Measurements from ENCODE around the gene HOXA13. TPM values are rescaled to one million over a fixed set of nuclear protein-coding genes. Genes with fewer than 3 reads are reported as not detected.
A peak's percentile ranks its signal among the peaks of the same experiment; 100 is the strongest.

Gene HOXA13
- total RNA-seq, 1 experiment from 2014 or later = 1.9 TPM

- DNase-seq (ENCODE audit: extremely low read depth, low read depth) = no peak
Observed at GRCh38 chr7:27182861-27183681, 16.8 kb downstream of the HOXA13 start.

- DNase-seq (ENCODE audit: extremely low read depth, low read depth) = no peak
Observed at GRCh38 chr7:27182285-27182841, 17.5 kb downstream of the HOXA13 start.

GRCh38 chr7:27181795-27182275 lies 18.1 kb downstream of the HOXA13 start:
- DNase-seq (ENCODE audit: extremely low read depth, low read depth) = no peak

GRCh38 chr7:27180431-27181420 lies 19.2 kb downstream of the HOXA13 start:
- no peak for DNase-seq (ENCODE audit: extremely low read depth, low read depth)

- peak; percentile 68 for DNase-seq (ENCODE audit: extremely low read depth, low read depth)
Observed at GRCh38 chr7:27179503-27180430, 20.1 kb downstream of the HOXA13 start.

GRCh38 chr7:27179030-27179429 lies 20.9 kb downstream of the HOXA13 start:
- no peak for DNase-seq (ENCODE audit: extremely low read depth, low read depth)

GRCh38 chr7:27178366-27178765 lies 21.5 kb downstream of the HOXA13 start:
- DNase-seq (ENCODE audit: extremely low read depth, low read depth) = no peak

GRCh38 chr7:27177795-27178320 lies 22.0 kb downstream of the HOXA13 start:
- no peak for DNase-seq (ENCODE audit: extremely low read depth, low read depth)

- DNase-seq (ENCODE audit: extremely low read depth, low read depth) = no peak
Observed at GRCh38 chr7:27176962-27177794, 22.7 kb downstream of the HOXA13 start.

GRCh38 chr7:27176524-27176845 lies 23.4 kb downstream of the HOXA13 start:
- no peak for DNase-seq (ENCODE audit: extremely low read depth, low read depth)

- no peak for DNase-seq (ENCODE audit: extremely low read depth, low read depth)
Observed at GRCh38 chr7:27175626-27176523, 24.0 kb downstream of the HOXA13 start.

GRCh38 chr7:27174874-27175625 lies 24.8 kb downstream of the HOXA13 start:
- DNase-seq (ENCODE audit: extremely low read depth, low read depth) = no peak

- no peak for DNase-seq (ENCODE audit: extremely low read depth, low read depth)
Observed at GRCh38 chr7:27173956-27174873, 25.7 kb downstream of the HOXA13 start, which contains the start of gene HOXA10. Gene HOXA10 (minus strand): TSS chr7:27174320. CDS start chr7:27174306, 14 bp downstream.

GRCh38 chr7:27173511-27173955 lies 26.4 kb downstream of the HOXA13 start:
- DNase-seq (ENCODE audit: extremely low read depth, low read depth) = no peak

GRCh38 chr7:27172823-27173510 lies 26.9 kb downstream of the HOXA13 start:
- no peak for DNase-seq (ENCODE audit: extremely low read depth, low read depth)
